Measurements from ENCODE around the gene KRT8.
"Not testable (repeated sequence)": the region's sequence is repeated elsewhere in the genome, so short reads cannot be mapped to it uniquely, and the experiment has no call there.

The KRT8 gene

DNA sequence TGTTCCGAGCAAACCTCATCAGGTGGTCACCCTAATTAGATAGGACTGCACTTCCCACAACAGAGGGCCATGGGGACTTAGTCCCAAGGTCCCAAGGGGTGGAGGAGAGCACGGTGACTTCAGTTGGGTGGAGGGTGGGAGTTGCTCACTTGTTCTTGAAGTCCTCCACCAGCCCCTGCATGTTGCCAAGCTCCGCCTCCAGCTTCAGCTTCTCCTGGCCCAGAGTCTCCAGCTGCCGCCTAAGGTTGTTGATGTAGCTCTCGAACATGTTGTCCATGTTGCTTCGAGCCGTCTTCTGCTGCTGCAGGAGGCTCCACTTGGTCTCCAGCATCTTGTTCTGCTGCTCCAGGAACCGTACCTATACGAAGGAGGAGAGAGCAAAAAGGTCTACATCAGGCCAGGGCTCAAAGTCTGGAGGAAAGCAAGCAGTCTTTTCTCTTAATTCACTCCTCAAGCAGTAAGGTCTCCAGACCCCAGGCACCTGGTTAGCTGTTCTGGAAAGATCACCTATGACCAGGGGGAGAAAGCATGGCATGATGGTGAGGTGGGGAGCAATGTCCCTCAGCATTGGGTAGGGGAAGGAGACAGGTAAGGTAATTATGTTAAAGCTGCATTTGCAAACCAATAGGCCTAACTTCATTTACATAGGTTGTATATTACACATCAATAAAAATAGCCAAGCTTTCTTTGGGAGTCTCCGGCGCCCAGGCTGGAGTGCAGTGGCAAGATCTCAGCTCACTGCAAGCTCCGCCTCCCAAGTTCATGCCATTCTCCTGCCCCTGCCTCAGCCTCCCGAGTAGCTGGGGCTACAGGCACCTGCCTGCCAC lies 2.9 kb downstream of the KRT8 start:
- no peak for DNase-seq (ENCODE audit: low read depth)

GRCh38 chr12:52900896-52901714 lies 3.8 kb downstream of the KRT8 start:
- DNase-seq (ENCODE audit: low read depth) = no peak

DNA sequence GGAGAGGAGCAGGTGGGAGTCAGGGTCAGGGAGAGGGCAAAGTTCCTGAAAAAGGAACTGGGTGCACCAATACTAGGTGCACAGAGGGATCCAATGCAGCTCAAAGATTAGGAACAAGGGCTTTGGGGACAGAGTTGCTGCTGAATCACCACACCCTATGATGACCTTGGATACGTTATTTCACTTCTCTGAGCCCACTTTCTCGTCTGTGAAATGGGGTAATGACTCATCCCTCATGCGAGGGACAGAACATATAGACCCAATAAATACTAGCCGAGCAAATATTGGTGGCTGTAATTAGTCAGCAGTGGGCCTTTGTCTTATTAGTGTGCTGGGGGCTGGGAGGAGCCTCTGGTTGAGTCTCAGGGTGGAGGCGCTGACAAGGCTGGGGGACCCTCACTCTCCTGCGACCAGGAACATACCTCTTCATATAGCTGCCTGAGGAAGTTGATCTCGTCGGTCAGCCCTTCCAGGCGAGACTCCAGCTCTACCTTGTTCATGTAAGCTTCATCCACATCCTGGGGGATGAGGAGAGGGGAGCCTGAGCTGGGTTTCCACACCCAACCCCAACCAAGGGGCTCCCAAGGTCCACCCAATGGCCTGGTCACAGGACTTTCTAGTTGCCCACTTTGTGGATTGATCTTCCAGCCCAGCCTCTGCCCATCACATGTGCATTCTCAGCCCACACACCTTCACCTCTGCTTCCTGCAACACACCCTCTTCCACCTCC lies 4.5 kb downstream of the KRT8 start:
- no peak for DNase-seq (ENCODE audit: low read depth)

DNA sequence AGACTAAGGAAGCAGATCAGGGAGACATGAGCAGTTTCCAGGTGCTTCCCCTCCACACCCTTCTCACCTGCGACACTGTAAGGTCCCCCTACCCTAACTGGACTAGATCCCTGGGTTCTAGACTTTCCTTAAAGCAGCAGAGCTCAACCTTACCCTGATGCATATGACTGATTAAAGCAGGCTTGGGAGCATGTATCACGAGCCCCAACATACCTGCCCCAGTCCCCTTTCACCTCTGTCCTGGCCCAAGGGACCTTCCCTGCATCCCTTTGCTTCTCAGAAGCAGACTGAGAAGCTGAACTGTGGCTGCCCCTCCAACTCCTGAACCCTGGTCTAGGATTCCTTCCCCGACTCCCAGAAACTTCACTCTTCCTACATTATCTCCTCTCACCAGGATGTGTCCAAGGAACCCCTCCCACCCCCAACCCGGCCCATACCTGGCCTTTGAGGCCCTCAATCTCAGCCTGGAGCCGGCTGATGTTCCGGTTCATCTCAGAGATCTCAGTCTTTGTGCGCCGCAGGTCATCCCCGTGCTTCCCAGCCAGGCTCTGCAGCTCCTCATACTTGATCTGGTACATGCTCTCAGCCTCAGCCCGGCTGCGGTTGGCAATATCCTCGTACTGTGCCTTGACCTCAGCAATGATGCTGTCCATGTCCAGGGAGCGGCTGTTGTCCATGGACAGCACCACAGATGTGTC lies 5.4 kb downstream of the KRT8 start:
- DNase-seq (ENCODE audit: low read depth) = no peak

DNA sequence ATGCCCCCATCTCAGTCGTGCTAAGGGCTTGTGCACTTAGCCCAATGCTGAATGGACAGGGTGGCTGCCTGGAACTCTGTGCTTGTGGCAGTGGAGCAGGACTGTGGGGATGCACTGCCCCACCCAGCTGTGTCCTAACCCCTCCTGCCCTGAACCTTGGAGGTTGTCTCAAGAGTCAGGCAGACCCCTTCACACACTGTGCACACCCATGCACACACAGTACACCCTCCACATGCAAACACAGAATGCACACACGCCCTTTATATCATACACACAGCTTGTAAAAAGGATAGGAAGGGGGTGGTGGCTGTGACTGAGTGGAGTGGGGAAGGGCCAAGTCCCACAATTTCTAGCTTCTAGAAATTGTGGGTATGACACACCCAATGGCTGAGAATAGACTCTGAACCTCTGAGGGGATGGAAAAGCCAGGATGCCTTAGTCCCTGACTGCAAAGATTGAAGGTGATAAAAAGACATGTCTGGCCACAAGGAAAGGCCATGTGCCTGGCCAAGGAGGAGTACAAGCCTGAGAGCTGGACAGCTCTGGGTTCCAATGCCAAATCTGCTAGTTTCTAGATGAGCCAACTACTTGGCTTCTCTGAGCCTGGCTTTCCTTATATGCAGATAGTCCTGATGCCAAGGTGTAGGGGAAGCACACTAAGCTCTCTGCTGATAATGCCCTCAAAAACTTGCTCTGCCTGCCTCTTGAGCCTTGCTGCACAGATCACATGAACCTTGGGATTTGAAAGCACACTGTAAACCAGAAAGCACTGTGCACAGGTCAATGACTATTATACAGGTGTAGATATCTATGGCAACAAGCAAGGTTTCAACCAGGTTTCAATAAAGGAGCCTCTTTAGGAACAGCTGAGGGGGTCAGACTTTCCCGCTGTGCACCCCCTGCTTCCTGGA lies 8.4 kb downstream of the KRT8 start:
- no peak for DNase-seq (ENCODE audit: low read depth)

DNA sequence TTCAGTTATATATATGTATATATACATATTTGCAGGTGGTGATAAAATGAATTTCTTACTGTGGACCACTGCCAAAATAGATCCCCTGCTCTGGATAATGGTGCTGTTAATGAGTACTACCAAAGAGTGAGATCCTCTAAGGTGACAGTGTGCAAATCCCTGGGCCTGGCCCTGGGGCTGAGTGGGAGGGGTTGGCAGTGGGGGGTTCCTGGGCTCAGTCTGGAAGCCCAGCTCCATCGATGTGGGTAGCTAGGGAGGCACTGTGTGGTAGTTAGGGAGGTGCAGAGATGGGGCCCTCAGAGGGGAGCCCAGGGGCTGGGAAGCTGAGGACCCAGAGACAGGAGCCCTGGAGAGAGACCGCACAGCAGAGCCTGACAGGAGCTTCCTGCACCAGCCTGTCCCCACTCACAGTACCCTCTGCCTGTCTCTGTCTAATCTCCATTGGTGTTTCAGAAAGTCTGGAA lies 9.1 kb downstream of the KRT8 start:
- DNase-seq (ENCODE audit: low read depth) = no peak

- DNase-seq (ENCODE audit: low read depth) = no peak
Observed at GRCh38 chr12:52892974-52893373, 11.9 kb downstream of the KRT8 start.

- no peak for DNase-seq (ENCODE audit: low read depth)
Observed at GRCh38 chr12:52892207-52892852, 12.5 kb downstream of the KRT8 start.

GRCh38 chr12:52891044-52891443 lies 13.8 kb downstream of the KRT8 start:
- no peak for DNase-seq (ENCODE audit: low read depth)

- DNase-seq (ENCODE audit: low read depth) = no peak
Observed at GRCh38 chr12:52890417-52890816, 14.5 kb downstream of the KRT8 start.

GRCh38 chr12:52884526-52885293 lies 20.2 kb downstream of the KRT8 start:
- DNase-seq (ENCODE audit: low read depth) = peak; percentile 67

- not testable (repeated sequence) for DNase-seq (ENCODE audit: low read depth)
Observed at GRCh38 chr12:52880499-52880898, 24.4 kb downstream of the KRT8 start.

DNA sequence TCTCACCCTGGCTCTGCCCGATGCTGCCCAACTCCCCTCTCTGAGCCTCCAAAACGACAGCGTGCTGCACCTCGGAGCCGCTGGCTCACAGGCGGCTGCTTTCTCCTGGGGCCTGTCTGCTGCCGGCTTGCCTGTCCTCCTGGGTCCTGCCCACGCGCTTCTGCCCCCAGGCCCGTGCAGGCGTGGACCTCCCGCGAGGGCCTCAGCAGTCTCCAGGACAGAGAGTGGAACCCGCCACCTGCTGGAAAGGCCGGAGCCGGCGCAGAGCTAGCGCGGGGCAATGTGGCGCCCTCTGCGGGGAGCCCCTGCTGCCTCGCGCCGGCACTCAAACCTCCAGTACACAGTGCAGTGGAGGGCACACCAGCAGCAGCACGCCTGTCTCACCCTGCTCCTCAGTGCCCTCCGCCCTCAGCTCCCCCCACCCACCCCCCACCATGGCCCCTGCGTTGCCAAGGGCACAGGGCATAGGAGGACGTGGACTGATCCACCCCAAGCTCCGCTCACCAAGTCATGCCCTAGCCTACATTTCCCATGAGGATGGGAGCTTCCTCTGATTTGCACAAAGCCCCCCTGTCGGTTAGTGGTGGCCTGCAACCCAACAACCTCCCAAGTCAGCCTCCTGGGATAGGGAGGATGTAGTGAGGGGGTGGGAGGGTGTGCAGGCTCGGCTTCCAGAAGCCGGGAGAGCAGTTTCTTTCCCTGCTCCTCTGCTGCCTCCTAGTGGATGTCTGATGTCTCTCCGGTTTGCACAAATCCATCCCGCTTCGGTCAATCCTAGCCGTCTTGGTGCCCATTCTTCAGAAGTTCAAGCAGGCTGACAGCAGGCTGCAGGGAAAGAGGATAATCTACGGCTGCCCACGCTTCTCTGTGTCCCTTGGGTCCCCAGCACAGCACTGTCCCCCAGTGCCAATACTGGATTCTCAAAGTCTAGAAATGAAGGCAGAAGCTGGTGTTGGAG lies 25.2 kb downstream of the KRT8 start:
- DNase-seq (ENCODE audit: low read depth) = peak; percentile 54

- no peak for DNase-seq (ENCODE audit: low read depth)
Observed at GRCh38 chr12:52878507-52879393, 26.1 kb downstream of the KRT8 start.

DNA sequence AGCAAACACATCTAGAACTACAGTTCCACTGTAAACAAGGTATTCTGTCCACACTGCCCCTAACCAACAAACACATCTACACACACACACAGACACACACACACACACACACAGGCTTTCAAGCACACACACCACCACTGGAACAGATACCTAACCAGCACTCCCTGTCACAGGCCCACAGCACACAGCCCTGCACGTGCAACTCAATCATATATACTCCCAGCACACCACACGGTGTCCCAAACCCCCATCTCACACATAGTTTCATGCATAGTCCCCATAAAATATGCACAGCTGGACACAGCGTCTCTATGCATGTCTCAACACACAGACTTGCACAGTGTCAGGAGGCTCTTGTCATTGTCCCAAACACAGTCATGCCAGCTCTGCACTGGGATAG lies 27.6 kb downstream of the KRT8 start:
- no peak for DNase-seq (ENCODE audit: low read depth)

GRCh38 chr12:52876372-52876771 lies 28.5 kb downstream of the KRT8 start:
- DNase-seq (ENCODE audit: low read depth) = no peak
